WI38 (cell line): ENCODE measurements around the gene ADTRP.

ENCODE experiments used
- H3K4me3 ChIP-seq: 2 replicates; pipeline ENCODE4 v1.5.1; 2011; ENCODE audit warnings: low read depth, mild to moderate bottlenecking, control low read depth, low read length
- TF ChIP-seq, protein P1 (sequence below): IDR thresholded peaks from 2 replicates; pipeline ENCODE4 v1.5.1; 2012; ENCODE audit warnings: low read depth, mild to moderate bottlenecking, control low read depth, low read length

The ADTRP gene

DNA sequence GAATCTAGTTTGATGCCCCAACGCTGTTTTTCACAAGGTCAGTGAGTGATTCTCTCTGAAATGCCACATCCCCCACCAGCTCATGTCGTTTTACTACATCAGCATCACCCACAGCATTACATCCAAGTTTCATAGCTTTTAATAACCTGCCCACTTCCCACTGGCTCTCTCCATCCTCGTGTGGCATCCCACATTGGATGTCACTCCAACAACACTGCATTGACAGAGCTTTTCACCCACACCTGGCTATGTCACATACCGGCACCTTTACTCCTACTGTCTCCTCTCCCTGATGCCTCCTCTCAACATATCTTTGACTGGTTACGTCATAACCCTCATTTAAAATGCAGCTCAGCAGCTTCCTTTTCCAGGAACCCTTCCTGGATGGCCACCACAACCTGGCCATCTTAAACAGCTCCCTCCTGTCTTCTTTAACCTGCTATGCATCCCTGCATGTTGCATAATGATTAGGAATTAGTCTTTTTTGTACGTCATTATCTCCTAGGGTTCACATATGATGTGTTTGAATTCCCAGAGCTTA is 5.0 kb upstream of the ADTRP start:
- TF ChIP-seq, protein P1, sequence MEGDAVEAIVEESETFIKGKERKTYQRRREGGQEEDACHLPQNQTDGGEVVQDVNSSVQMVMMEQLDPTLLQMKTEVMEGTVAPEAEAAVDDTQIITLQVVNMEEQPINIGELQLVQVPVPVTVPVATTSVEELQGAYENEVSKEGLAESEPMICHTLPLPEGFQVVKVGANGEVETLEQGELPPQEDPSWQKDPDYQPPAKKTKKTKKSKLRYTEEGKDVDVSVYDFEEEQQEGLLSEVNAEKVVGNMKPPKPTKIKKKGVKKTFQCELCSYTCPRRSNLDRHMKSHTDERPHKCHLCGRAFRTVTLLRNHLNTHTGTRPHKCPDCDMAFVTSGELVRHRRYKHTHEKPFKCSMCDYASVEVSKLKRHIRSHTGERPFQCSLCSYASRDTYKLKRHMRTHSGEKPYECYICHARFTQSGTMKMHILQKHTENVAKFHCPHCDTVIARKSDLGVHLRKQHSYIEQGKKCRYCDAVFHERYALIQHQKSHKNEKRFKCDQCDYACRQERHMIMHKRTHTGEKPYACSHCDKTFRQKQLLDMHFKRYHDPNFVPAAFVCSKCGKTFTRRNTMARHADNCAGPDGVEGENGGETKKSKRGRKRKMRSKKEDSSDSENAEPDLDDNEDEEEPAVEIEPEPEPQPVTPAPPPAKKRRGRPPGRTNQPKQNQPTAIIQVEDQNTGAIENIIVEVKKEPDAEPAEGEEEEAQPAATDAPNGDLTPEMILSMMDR, result no peak
- H3K4me3 ChIP-seq, result no peak overlapping the region

DNA sequence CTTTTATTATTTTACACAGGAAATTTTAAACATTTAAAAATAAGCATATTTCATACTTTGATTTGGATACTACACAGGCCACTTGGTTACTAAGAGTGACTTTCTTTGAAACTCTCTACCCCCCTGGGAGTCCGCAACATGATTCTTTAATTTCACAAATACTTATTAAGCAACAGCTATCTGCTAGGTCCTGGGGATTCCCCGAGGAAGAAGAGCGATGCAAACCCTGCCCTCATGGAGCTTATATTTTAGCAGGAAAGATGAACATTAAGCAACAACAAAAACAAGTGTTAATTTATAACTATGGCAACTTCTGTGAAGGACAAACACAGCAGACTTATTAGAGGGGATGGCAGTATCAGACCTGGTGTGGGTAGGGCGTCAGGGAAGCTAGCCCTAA is 3.9 kb upstream of the ADTRP start:
- TF ChIP-seq, protein P1, result no peak
- H3K4me3 ChIP-seq, result no peak overlapping the region

DNA sequence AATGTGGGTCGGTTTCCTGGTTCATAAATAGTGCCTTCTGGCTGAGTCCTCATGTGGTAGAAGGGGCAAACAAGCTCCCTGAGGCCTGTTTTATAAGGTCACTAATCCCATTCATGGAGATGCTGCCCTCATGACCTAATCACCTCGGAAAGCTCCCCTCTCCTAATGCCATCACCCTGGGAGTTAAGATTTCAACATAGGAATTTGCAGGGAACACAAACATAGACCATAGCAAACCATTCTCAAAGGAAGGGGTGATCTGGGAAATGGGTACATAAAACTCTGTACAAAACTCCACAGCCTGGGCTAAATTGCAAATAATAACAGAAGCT is 1.5 kb upstream of the ADTRP start:
- TF ChIP-seq, protein P1, result no peak

DNA sequence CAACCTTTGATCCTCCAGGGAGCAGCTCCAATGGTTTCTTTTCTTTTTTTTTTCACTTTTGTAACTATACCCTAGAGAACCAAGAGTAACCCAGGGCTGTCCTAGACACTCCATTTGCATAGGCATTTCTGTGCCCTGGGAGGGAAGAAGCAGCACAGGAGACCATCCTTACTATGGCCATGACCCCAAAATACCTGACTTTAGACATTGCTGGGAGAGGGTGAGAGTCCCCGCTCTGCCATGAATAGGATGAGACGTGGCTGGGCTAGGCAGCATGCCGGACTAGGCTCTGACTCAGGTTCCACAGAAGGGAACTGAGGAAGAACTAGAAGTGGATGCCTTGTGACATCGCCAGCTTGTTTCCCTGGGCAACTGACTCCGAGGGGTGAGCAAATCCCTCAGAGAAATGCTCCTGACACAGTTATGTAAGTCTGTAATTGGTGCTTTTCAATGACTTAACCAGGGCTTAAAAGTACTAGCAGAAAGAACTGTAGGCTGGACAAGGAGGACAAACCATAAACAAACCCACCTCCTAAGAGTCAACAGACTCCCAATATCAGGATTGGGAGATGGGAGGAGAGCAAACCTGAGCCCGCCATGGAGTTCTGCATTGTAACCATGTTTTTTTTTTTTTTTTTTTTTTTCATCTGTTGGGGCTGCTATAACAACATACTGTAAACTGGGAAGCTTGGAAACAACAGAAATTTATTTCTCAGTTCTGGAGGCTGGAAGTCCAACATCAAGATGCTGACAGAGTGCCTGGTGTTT is 910 bp upstream of the ADTRP start:
- H3K4me3 ChIP-seq, result no peak overlapping the region
- TF ChIP-seq, protein P1, result no peak

More for the DNA sequence above, 1.5 kb upstream of the ADTRP start:
- no peak overlapping the region for H3K4me3 ChIP-seq

DNA sequence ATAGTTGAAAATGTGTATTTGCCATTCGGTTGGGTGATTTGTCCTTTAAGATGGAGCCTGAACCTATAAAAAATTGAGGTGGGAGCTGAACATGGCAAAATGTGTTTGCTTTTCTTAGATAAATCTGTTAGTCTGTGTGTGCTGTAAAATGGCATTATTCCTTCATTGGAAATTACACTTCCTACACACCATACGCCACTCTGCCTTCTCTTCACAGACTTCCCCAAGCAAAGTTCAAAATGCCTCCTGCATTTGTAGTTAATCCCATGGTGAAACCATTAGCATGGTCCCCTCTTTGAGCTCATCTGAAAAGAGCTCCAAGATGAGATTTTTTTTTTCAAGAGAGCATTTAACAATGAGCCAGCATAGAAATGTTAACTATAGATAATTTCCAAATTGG is 567 bp downstream of the ADTRP start:
- H3K4me3 ChIP-seq, result no peak overlapping the region
- TF ChIP-seq, protein P1, result no peak

DNA sequence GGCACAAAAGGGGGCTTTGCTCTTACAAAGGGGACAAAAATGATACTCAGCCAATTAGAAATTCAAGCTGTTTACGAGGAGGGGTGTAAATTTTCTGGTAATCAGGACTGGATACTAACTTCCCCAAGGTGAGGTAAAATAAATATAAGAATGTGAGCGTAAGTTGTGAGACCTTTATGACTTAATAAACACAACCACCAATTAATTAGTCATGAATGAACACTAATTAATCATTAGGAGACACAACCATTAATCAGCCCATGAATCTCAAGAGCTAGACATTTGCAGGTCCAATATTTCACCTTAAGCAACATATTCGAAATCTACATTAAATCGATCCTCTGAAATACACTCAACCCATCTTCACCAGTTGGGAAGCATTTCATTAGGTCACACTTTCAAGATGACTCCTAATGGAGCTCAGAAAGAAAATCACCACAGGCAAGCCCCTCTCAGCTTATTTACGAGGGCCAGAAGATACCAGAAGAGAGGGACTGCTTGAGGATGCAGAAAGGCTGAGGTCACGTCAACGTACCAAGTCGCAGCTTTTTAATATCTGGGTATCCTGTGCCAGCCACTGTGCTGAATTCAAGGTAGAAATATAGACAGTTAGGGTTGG is 2.7 kb downstream of the ADTRP start:
- H3K4me3 ChIP-seq, result no peak overlapping the region
- TF ChIP-seq, protein P1, result no peak

DNA sequence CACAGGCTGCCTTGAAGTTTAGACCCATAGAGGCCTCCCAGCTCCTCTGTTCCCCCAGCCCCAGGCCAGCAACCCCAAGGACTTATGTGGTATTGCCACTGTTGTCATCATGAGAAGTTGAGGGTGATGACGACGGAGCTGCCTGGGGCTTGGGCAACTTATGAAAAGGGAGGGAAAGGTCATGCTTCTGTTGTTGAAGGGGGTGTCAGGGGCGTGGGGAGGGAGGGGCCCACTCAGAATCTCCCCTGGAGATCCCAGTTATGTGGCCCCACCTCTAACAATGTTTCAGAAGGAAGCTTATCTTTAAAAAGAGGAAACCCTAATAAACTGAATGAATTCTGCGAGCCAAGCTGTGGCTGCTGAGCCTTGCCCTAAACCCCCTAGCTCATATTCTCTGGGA is 4.2 kb downstream of the ADTRP start:
- no peak overlapping the region for H3K4me3 ChIP-seq
- TF ChIP-seq, protein P1, result no peak
